Gastroesophageal sphincter (tissue), 4 donors: ENCODE results near the gene PSG4. TPM values are rescaled to one million over a fixed set of nuclear protein-coding genes. Genes with fewer than 3 reads are reported as not detected.
"Not testable (repeated sequence)": the region's sequence is repeated elsewhere in the genome, so short reads cannot be mapped to it uniquely, and the experiment has no call there.

Experiments
- ATAC-seq: fragments of 150-250 bp; one replicate; pipeline ENCODE4 v1.9.1; 2016; ENCODE audit warnings: mild to moderate bottlenecking, moderate library complexity
- H3K27ac ChIP-seq, 4 donors: fragments of 200-600 bp; sonication (generic) in 3 of 4; 1 replicate in 3 of 4; 2 replicates in 1 of 4; pipeline ENCODE4 v1.5.1; 2016 to 2019
- H3K27me3 ChIP-seq: fragments of 200-600 bp; sonication (generic); one replicate; pipeline ENCODE4 v1.5.1; 2019
- H3K36me3 ChIP-seq, 2 donors: fragments of 200-600 bp; sonication (generic); one replicate each; pipeline ENCODE4 v1.5.1; 2019; ENCODE audit warnings: control low read depth in 1 of 2
- H3K4me1 ChIP-seq, 3 donors: fragments of 200-600 bp; sonication (generic); 1 replicate in 2 of 3; 2 replicates in 1 of 3; pipeline ENCODE4 v1.5.1; 2016 to 2019; ENCODE audit warnings: control low read depth in 2 of 3
- H3K4me3 ChIP-seq, 2 donors: fragments of 200-600 bp; sonication (generic); one replicate each; pipeline ENCODE4 v1.5.1; 2019; ENCODE audit warnings: mild to moderate bottlenecking in 1 of 2, moderate library complexity in 1 of 2
- H3K9me3 ChIP-seq, 3 donors: fragments of 200-600 bp; sonication (generic); one replicate each; pipeline ENCODE4 v1.5.1; 2017 to 2019; ENCODE audit warnings: control low read depth in 2 of 3
- EP300 ChIP-seq: sonication (generic); formaldehyde crosslinking; IDR thresholded peaks from one replicate; pipeline ENCODE4 v1.6.1; 2017; ENCODE audit warnings: antibody characterized with exemption, mild to moderate bottlenecking
- POLR2A ChIP-seq, 2 donors: fragments of 450-650 bp; IDR thresholded peaks; one replicate each; pipeline ENCODE4 v1.6.1; 2017; ENCODE audit warnings: antibody characterized with exemption in 2 of 2, mild to moderate bottlenecking in 2 of 2, moderate library complexity in 1 of 2
- POLR2AphosphoS5 ChIP-seq: sonication (generic); formaldehyde crosslinking; IDR thresholded peaks from one replicate; pipeline ENCODE4 v1.6.1; 2017; ENCODE audit warnings: antibody characterized with exemption
- WGBS, 2 donors: methylation state at CpG; one replicate each; pipeline ENCODE4 v1.1.5; 2018; ENCODE audit warnings: low coverage in 1 of 2; 5-methylcytosine and 5-hydroxymethylcytosine counted together
- total RNA-seq, 4 donors: library from RNA; depleted of rRNA; stranded (reverse); fragments of >200 nt; gene quantifications; one replicate each; pipeline ENCODE4 v1.1.0, GENCODE V29; 2016
- TF ChIP-seq, protein P1 (sequence below), 4 experiments: fragments of 200-600 bp in 2 of 4; fragments of 450-650 bp in 2 of 4; sonication (generic) in 1 of 4; IDR thresholded peaks; one replicate each; pipeline ENCODE4 v1.5.1; 2017 to 2019; ENCODE audit warnings: antibody characterized with exemption in 4 of 4, mild to moderate bottlenecking in 2 of 4, moderate library complexity in 2 of 4

Gene PSG4
- under 1 TPM in 1 of 4 donors, not detected in 3; 0.20 TPM for total RNA-seq

DNA sequence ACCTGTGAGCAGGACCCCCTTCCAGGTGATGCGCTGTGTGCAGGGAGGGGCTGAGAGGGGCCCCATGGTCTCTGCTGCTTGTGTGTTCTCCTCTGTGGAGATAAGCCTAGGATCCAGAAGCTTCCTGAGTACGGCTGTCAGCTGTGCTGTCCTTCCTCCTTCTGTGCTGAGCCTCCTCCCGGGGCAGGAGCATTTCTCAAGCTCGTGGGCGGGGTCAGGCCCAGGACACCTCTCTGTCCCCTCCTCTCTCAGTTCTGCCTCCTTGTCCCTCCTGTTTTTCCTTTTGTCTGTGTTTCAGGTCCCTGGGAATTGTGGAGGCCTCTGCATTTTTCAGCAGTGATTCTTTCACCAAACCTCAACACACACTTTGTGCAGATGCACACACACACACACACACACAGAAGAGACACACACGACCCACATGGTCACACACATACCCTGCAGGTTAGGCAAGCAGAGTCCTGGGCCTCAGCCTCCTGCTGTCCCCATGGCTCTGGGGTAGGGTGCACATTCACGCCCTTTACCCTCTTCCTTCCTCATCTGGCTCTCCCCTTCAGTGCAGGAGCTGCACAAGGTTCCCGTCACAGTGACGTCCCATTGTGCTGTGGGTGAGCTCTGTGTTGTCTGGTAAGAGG lies at the start of gene PSG4:
Gene PSG4, minus strand, starts transcription at position 168 of the 635 bp plus-strand sequence. Its CDS starts 102 bp downstream, at position 66.
- WGBS, 2 donors: 37 to 69% methylated on average over 3 to 8 of the region's 9 CpGs
- not testable (repeated sequence) for ATAC-seq, H3K27ac ChIP-seq, H3K4me3 ChIP-seq, H3K27me3 ChIP-seq, H3K9me3 ChIP-seq, H3K36me3 ChIP-seq
- H3K4me1 ChIP-seq: peaks cover 0 to 12% (median 0%) of the 10 kb centered on the region in 3 donors

DNA sequence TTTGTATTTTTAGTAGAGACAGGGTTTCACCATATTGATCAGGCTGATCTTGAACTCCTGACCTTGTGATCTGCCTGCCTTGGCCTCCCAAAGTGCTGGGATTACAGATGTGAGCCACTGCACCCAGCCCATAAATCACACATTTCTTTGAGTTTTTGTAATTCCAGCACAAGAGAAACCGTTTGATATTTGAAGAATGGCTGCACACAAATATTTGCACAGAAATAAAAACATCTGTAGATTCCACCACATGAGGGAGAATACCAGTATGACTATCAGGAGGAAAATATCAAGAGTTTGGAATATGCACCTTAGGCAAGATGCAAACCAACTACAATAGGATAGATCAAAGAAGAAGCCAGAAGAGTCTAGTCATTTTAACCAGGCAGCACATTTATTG lies 46.0 kb upstream of the PSG4 start:
- WGBS, 2 donors: 40% methylated on average over 1 of the region's 1 CpG; no CpG with 5 or more reads in 1 of the 2 donors
- H3K27me3 ChIP-seq: peaks cover 10% of the 10 kb centered on the region
- not testable (repeated sequence) for H3K27ac ChIP-seq, H3K9me3 ChIP-seq, H3K4me3 ChIP-seq, H3K4me1 ChIP-seq, H3K36me3 ChIP-seq, ATAC-seq

DNA sequence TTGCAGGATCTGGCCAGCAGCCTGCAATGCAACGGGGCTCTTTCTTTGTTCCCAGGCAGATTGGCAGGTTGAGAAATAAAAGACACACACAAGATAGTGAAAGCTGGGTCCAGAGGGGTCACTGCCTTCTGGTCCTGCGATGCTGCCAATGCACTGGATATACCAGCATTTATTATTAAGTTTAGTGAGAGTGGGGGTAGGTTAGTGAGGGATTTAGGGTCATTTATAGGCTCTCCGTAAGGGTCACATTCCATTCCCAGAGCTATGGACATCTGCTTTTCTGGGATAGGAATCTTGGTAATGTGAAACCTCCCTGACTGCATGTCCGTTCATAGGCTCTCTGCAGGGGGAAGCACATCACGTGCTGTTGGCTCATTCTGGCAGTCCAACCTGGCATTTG lies 44.9 kb upstream of the PSG4 start:
- not testable (repeated sequence) for ATAC-seq, H3K27ac ChIP-seq, H3K4me1 ChIP-seq, H3K9me3 ChIP-seq, H3K36me3 ChIP-seq, H3K4me3 ChIP-seq
- peaks cover 10% of the 10 kb centered on the region for H3K27me3 ChIP-seq
- 0 to 60% methylated on average over 1 to 5 of the region's 5 CpGs for WGBS, 2 donors

DNA sequence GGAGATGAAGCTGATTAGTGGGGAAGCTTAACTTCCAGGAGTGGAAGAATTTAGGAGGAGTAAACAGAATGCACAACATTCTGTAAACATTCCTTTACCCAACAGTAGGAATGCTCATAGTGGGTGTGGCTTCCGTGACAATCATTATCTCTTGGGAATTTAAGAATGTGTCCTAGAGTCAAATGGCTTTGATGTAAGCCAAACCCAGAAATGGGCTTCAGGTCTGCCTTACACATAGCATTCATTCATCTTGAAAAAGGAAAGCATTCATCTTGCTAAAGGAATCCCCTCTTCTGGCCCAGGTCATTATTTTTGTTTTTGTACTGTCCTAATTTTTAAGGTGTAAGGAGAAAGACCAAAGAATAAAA lies 43.2 kb upstream of the PSG4 start:
- peaks cover 10% of the 10 kb centered on the region for H3K27me3 ChIP-seq
- not testable (repeated sequence) for H3K4me1 ChIP-seq, H3K27ac ChIP-seq, H3K36me3 ChIP-seq, ATAC-seq, H3K9me3 ChIP-seq, H3K4me3 ChIP-seq
- 82% methylated on average over 1 of the region's 1 CpG; no CpG with 5 or more reads in 1 of the 2 donors for WGBS, 2 donors

DNA sequence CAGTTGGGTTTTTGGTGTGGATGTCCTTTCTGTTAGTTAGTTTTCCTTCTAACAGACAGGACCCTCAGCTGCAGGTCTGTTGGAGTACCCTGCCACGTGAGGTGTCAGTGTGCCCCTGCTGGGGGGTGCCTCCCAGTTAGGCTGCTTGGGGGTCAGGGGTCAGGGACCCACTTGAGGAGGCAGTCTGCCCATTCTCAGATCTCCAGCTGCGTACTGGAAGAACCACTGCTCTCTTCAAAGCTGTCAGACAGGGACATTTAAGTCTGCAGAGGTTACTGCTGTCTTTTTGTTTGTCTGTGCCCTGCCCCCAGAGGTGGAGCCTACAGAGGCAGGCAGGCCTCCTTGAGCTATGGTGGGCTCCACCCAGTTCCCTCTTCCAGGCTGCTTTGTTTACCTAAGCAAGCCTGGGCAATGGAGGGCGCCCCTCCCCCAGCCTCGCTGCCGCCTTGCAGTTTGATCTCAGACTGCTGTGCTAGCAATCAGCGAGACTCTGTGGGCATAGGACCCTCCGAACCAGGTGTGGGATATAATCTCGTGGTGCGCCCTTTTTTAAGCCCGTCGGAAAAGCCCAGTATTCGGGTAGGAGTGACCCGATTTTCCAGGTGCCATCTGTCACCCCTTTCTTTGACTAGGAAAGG lies 41.9 kb upstream of the PSG4 start:
- not testable (repeated sequence) for H3K36me3 ChIP-seq, H3K9me3 ChIP-seq, H3K4me3 ChIP-seq, H3K4me1 ChIP-seq, ATAC-seq, H3K27ac ChIP-seq
- 86 to 90% methylated on average over 6 to 8 of the region's 13 CpGs for WGBS, 2 donors
- peaks cover 10% of the 10 kb centered on the region for H3K27me3 ChIP-seq

DNA sequence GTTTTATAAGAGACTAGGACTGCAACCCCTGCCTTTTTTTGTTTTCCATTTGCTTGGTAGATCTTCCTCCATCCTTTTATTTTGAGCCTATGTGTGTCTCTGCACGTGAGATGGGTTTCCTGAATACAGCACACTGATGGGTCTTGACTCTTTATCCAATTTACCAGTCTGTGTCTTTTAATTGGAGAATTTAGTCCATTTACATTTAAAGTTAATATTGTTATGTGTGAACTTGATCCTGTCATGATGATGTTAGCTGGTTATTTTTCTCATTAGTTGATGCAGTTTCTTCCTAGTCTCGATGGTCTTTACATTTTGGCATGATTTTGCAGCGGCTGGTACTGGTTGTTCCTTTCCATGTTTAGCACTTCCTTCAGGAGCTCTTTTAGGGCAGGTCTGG lies 40.4 kb upstream of the PSG4 start:
- ATAC-seq, H3K9me3 ChIP-seq, H3K27ac ChIP-seq, H3K36me3 ChIP-seq, H3K4me3 ChIP-seq, H3K4me1 ChIP-seq: not testable (repeated sequence)
- WGBS, 2 donors: 72% methylated on average over 2 of the region's 3 CpGs; no CpG with 5 or more reads in 1 of the 2 donors
- H3K27me3 ChIP-seq: peaks cover 10% of the 10 kb centered on the region

DNA sequence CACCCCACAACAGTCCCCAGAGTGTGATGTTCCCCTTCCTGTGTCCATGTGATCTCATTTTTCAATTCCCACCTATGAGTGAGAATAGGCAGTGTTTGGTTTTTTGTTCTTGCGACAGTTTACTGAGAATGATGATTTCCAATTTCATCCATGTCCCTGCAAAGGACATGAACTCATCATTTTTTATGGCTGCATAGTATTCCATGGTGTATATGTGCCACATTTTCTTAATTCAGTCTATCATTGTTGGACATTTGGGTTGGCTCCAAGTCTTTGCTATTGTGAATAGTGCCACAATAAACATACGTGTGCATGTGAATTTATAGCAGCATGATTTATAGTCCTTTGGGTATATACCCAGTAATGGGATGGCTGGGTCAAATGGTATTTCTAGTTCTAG lies 36.8 kb upstream of the PSG4 start:
- not testable (repeated sequence) for H3K9me3 ChIP-seq, H3K27me3 ChIP-seq, ATAC-seq, H3K4me1 ChIP-seq, H3K36me3 ChIP-seq, H3K27ac ChIP-seq, H3K4me3 ChIP-seq
- WGBS, 2 donors: 78 to 90% methylated on average over 2 of the region's 2 CpGs

DNA sequence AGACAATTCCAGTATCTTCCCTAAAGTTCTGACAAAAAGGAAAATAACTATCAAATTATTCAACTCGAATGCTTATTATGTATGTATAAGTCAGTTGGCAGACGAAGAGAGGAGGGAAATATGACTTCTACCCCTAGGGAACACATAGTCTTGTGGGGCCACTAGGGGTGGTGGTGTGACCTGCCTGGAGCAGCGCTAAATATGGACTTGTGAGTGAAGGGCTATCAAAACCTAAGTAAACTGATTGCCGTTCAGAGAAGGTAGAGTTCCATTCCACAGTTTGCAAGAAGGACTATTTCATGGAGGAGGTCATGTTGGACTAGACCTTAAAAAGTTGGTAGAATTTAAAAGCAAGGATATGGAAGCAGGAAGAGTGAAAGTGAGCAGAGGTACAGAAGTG lies 32.8 kb upstream of the PSG4 start:
- not testable (repeated sequence) for ATAC-seq, H3K4me3 ChIP-seq, H3K4me1 ChIP-seq, H3K27ac ChIP-seq, H3K9me3 ChIP-seq, H3K36me3 ChIP-seq, H3K27me3 ChIP-seq
- WGBS, 2 donors: 52 to 67% methylated on average over 1 to 4 of the region's 4 CpGs

DNA sequence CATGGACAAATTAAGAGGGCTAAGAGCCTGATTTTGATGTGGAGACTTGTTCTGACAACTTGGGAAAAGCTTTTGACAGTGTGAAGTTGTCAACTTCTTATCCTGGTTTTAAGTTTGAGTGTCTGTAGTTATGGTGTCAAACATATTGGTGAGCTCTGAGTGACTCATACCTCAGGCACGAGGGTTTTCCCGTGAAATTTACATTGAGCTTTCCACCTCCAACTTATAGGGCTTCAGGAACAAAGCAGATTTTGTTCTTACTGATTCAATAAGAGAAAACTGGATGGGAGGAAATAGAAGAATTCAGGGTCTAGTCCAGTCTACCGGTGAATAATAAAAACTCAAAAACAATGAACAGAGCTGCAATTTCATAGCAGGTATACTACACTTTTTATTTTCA lies 30.2 kb upstream of the PSG4 start:
- not testable (repeated sequence) for H3K4me3 ChIP-seq, H3K4me1 ChIP-seq, H3K27me3 ChIP-seq, H3K27ac ChIP-seq, H3K36me3 ChIP-seq, ATAC-seq
- peaks cover 0 to 14% (median 0%) of the 10 kb centered on the region in 3 donors for H3K9me3 ChIP-seq
- WGBS, 2 donors: 87 to 88% methylated on average over 3 of the region's 3 CpGs

DNA sequence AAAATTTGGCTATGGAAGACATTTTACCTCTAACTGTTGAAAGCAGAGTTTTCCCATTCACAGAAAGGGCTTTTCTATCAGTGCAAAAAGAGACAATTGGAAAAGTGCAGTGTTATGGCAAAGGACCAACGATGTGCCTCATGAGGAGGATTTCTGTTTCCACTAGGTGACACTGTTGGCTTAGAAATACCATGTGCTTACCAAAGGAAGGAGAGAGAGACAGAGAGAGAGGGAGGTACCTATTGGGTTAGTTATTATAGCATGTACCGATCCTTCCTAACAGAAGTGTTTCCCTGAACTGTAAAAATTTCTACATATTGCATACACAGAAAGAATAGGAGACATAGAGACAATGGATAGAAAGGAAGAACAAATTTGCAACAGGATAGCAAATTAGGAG lies 23.9 kb upstream of the PSG4 start:
- Histone ChIP-seq H3K4me3 (no peak overlapping the region), H3K4me1 (no peaks in the 10 kb centered on the region), H3K27me3 (no peaks in the 10 kb centered on the region), H3K9me3 (peaks cover 0 to 45% (median 0%) of the 10 kb centered on the region in 3 donors), H3K27ac (no peak overlapping the region), H3K36me3 (no peaks in the 10 kb centered on the region)
- no peak for ATAC-seq
- 59 to 92% methylated on average over 2 of the region's 2 CpGs for WGBS, 2 donors
- TF ChIP-seq POLR2AphosphoS5 (no peak), POLR2A (IDR thresholded peaks at IDR 0.05) (no peak), EP300 (no peak)
- TF ChIP-seq, protein P1, sequence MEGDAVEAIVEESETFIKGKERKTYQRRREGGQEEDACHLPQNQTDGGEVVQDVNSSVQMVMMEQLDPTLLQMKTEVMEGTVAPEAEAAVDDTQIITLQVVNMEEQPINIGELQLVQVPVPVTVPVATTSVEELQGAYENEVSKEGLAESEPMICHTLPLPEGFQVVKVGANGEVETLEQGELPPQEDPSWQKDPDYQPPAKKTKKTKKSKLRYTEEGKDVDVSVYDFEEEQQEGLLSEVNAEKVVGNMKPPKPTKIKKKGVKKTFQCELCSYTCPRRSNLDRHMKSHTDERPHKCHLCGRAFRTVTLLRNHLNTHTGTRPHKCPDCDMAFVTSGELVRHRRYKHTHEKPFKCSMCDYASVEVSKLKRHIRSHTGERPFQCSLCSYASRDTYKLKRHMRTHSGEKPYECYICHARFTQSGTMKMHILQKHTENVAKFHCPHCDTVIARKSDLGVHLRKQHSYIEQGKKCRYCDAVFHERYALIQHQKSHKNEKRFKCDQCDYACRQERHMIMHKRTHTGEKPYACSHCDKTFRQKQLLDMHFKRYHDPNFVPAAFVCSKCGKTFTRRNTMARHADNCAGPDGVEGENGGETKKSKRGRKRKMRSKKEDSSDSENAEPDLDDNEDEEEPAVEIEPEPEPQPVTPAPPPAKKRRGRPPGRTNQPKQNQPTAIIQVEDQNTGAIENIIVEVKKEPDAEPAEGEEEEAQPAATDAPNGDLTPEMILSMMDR (IDR thresholded peaks at IDR 0.05): no peak

DNA sequence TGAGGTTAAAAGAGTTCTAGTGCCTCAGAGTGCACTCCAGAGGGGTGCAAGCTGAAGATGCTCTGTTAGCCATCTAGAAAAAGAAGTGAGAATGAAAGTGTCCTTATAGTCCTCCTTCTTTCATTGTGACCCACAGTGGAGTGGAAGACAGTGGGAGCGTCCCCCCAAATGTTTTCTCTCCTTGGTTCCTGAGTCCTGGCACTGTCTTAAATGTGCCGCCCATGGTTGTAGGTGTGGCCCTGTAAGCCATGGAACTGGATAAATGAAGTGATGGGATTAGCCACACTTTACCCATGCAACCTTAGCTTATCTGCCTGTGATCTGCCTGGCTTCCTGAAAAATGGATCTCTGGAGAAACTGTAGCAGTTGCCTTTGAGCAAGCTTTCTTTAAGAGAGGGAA lies 23.3 kb upstream of the PSG4 start:
- not testable (repeated sequence) for H3K27ac ChIP-seq, H3K4me1 ChIP-seq, ATAC-seq, H3K4me3 ChIP-seq, H3K27me3 ChIP-seq, H3K36me3 ChIP-seq
- H3K9me3 ChIP-seq: peaks cover 0 to 45% (median 0%) of the 10 kb centered on the region in 3 donors
- WGBS, 2 donors: 80 to 86% methylated on average over 1 of the region's 2 CpGs

DNA sequence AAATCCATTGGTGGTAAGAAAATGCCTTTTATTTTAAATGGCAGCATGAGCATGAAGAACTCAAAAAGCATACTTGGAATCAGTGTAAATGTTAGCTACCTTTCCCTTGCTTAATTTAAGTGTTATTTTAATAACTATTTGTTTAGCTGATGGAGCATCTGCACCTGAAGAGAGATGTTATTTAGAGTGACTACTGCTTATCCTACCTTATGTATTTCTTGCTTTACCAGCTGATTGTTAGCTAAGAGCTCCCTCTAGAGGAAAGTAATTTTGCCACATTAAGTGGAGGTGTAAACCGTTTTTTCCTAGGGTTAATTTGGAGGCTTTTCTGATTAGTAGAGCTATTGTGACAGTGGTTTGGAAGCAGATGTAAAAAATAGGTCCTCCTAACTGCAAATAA lies 21.5 kb upstream of the PSG4 start:
- H3K4me1 ChIP-seq, H3K4me3 ChIP-seq, H3K27ac ChIP-seq, H3K27me3 ChIP-seq, ATAC-seq, H3K36me3 ChIP-seq: not testable (repeated sequence)
- peaks cover 0 to 45% (median 0%) of the 10 kb centered on the region in 3 donors for H3K9me3 ChIP-seq
- 40 to 83% methylated on average over 1 of the region's 1 CpG for WGBS, 2 donors
